GM12892 (cell line): ENCODE results near the gene DIO2.

ENCODE experiments used
- DNase-seq: peaks from one replicate; pipeline ENCODE4 v3.0.0; 2011; ENCODE audit not compliant: insufficient read length
- FAIRE-seq: peaks from 2 replicates; lab custom pipeline; 2011; peaks lifted over from hg19 to GRCh38; lab: Jason Lieb, UNC
- POLR2A ChIP-seq: IDR thresholded peaks from 2 replicates; pipeline ENCODE4 v1.6.1; 2011; ENCODE audit warnings: low read depth, low read length, control low read depth
- POLR2AphosphoS5 ChIP-seq: IDR thresholded peaks from 2 replicates; pipeline ENCODE4 v1.6.1; 2011; ENCODE audit warnings: low read depth, low read length, control low read depth
- TAF1 ChIP-seq: IDR thresholded peaks from 2 replicates; pipeline ENCODE4 v1.6.1; 2011; ENCODE audit warnings: low read depth, mild to moderate bottlenecking, control low read depth, low read length, borderline replicate concordance

Gene DIO2

DNA sequence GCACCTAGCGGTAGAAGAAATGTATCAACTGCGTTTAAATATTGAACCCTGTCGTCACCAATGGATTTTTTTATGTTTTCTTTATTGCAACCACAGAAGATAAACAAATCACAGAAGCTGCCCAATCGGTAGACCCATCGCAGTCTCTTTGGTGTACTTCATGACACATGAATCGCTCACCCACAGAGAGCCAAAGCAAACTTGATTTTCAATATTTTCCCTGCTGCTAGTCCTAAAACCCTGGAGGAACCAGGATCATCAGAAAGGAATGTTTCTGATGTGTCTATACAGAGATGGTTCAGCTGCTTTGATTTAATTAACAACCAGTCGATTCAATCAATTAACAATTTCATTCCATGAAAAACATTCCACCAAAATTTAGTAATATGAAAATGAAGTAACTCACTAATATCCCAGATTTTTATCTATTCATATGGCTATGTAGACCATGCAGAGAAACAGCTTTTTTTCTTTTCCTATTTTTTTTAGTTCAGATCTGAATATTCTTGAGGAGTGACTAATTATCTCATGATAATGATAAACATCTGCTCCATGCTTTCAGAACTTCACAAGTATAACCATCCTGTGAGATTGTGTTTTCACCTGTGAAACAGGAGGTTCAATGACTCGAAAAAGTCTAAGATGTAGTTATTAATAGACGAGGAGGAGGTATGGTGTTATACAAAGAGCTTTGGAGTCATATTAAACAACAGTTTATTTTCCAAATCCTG, 46.1 kb downstream of the DIO2 start:
- TF ChIP-seq POLR2A (no peak), POLR2AphosphoS5 (no peak), TAF1 (no peak)
- no peak for FAIRE-seq
- DNase-seq, result no peak

DNA sequence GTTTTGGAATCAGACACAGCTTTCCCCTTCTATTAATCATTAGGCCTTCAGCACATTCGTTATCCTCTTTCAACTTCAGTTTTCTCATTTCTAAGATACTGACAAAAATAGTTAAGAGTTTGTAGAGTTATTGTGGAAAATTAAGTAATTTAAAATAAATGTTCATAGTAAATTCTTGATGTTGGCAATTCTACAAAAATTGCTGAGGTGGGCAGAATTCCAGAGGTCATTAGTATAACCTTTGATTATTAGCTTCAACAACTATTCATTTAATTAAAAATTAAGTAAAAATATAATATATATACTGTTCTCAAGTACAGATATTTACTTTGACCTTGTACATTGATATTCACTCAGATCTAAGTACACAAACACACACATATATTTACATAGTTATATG, 58.5 kb downstream of the DIO2 start:
- TF ChIP-seq POLR2A (no peak), POLR2AphosphoS5 (no peak), TAF1 (no peak)
- DNase-seq (no peak), FAIRE-seq (no peak)

DNA sequence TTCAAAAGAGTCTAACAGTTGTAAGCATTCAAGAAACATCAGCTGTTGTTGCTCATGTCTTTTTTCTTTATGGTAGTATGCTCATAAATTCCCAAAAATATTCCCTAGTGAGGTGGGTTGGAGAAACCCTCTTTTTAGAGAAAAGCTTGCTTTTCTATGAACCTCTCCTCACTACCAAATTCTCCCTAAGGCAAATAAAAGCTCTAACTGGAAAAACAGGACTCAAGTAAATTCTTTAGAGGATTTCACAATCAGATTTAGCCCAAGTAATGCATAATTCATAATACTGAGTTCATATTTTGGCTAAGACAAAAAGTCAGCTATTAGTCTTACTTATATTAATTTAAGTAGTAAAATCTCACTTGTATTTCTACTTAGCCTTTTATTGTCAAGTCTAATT, 59.1 kb downstream of the DIO2 start:
- DNase-seq (no peak), FAIRE-seq (no peak)
- TF ChIP-seq POLR2AphosphoS5, result no peak
- no peak for TF ChIP-seq POLR2A
- no peak for TF ChIP-seq TAF1

- TF ChIP-seq POLR2A (no peak), POLR2AphosphoS5 (no peak), TAF1 (no peak)
- FAIRE-seq, result no peak
- DNase-seq, result no peak
Observed at GRCh38 chr14:80150301-80150700, 61.0 kb downstream of the DIO2 start.
